ENCODE measurements around the gene SHB. TPM values are rescaled to one million over a fixed set of nuclear protein-coding genes. Genes with fewer than 3 reads are reported as not detected.

SHB gene
- total and polyA plus RNA-seq, 2 of the 8 experiments (the other 6 are each of a cell fraction or from before 2014, with no cell fraction given): 4.1 to 12.6 TPM

- H3K4me1 ChIP-seq (replicated peaks in 1 of 4; ENCODE audit: control insufficient read depth in 3 of 4, insufficient read depth in 4 of 4, low read length in 3 of 4): peaks cover 0 to 27% (median 13%) of the 10 kb centered on the region in 4 experiments; a peak in 5 of 7 replicates
- peak overlapping the region; percentile 52; the same call in 1 of the 2 replicates for H2BK5ac ChIP-seq (ENCODE audit: low read depth, low read length)
- no peak overlapping the region for H3K4me3 ChIP-seq (ENCODE audit: extremely low read depth in 1 of 4, insufficient read depth in 2 of 4, low read depth in 3 of 4, low read length in 4 of 4)
- no peak overlapping the region for H3K9ac ChIP-seq (replicated peaks in 1 of 4; ENCODE audit: extremely low read depth in 1 of 4, low read depth in 3 of 4, low read length in 3 of 4)
- H3K79me1 ChIP-seq (ENCODE audit: low read depth, low read length): no peaks in the 10 kb centered on the region; the same call in 1 of the 2 replicates
- no peak for FAIRE-seq
- no peak overlapping the region for H2AK5ac ChIP-seq (ENCODE audit: low read depth, low read length)
- no peaks in the 10 kb centered on the region for H3K9me3 ChIP-seq (ENCODE audit: insufficient read depth in 2 of 2, low read depth in 1 of 2, low read length in 1 of 2)
- no peak overlapping the region for H3K4ac ChIP-seq (replicated peaks; ENCODE audit: insufficient read length, low read depth, low read length)
- H3K27ac ChIP-seq (ENCODE audit: low read depth, low read length): no peak overlapping the region
- ChIA-PET CTCF (ENCODE audit: partially characterized antibody) (interaction anchor here (1.3 to 1.7 kb wide), 2 partner anchors 31 to 441 kb away, joined by 3 to 4 read pairs; no protein-coding TSS in a partner anchor), POLR2A (ENCODE audit: partially characterized antibody) (no interaction called here)
- no peak overlapping the region for H4K91ac ChIP-seq (replicated peaks; ENCODE audit: insufficient read length, low read length)
- no peak overlapping the region for H3K18ac ChIP-seq (ENCODE audit: extremely low read depth, low read length)
- H3K36me3 ChIP-seq (ENCODE audit: control insufficient read depth in 2 of 4, insufficient read depth in 4 of 4, low read length in 3 of 4): no peaks in the 10 kb centered on the region; a peak in 1 of 8 replicates
- no peak overlapping the region for H3K14ac ChIP-seq (ENCODE audit: insufficient read length)
- no peaks in the 10 kb centered on the region for H3K23me2 ChIP-seq (ENCODE audit: low read depth, low read length)
- no peak overlapping the region; the same call in 1 of the 2 replicates for H4K8ac ChIP-seq (ENCODE audit: extremely low read depth, insufficient read depth, low read length)
- no peaks in the 10 kb centered on the region for H3K79me2 ChIP-seq (ENCODE audit: control insufficient read depth in 1 of 2, insufficient read depth in 2 of 2, low read length in 2 of 2)
- 88% methylated on average over 13 of the region's 16 CpGs; no CpG with 5 or more reads in 1 of the 2 experiments for WGBS, 2 experiments (ENCODE audit: extremely low coverage in 1 of 2, insufficient coverage in 1 of 2, insufficient read length in 1 of 2, insufficient replicate concordance in 2 of 2, low coverage in 1 of 2, low lambda C conversion rate in 2 of 2, missing lambda C conversion rate in 1 of 2)
- H2BK12ac ChIP-seq (ENCODE audit: low read depth, low read length): no peak overlapping the region
- no peak overlapping the region for H4K5ac ChIP-seq (ENCODE audit: insufficient read length, low read depth, low read length)
- no peak overlapping the region for H3K23ac ChIP-seq (ENCODE audit: insufficient read length)
- H3K4me2 ChIP-seq (ENCODE audit: insufficient read depth in 1 of 2, low read depth in 2 of 2, low read length in 2 of 2): peak overlapping the region; percentile 15 to 18; a peak in 1 of 4 replicates
- H2BK120ac ChIP-seq (replicated peaks; ENCODE audit: low read depth, low read length): no peak overlapping the region
- H2AFZ ChIP-seq (ENCODE audit: low read length): no peak overlapping the region
- no peaks in the 10 kb centered on the region for H4K20me1 ChIP-seq (replicated peaks in 1 of 2; ENCODE audit: control insufficient read depth in 1 of 2, insufficient read depth in 2 of 2, low read length in 2 of 2)
- H3K27me3 ChIP-seq (replicated peaks in 1 of 4; ENCODE audit: control insufficient read depth in 3 of 4, extremely low read depth in 1 of 4, insufficient read depth in 3 of 4, low read length in 3 of 4): no peaks in the 10 kb centered on the region
- no peak overlapping the region for H2BK15ac ChIP-seq (ENCODE audit: low read length)
- DNase-seq (ENCODE audit: low read depth in 1 of 2, low spot score in 2 of 2): no peak
- no peak overlapping the region for H3K56ac ChIP-seq (replicated peaks; ENCODE audit: insufficient read length, low read depth, low read length)
- no peak for TF ChIP-seq KDM1A (IDR thresholded peaks at IDR 0.05; ENCODE audit: borderline replicate concordance, low read length)
- TF ChIP-seq RFX5 (IDR thresholded peaks at IDR 0.05; ENCODE audit: borderline replicate concordance, low read depth, low read length): no peak
- TF ChIP-seq SUZ12 (IDR thresholded peaks at IDR 0.05; ENCODE audit: low read length): no peak
- TF ChIP-seq ATF3 (IDR thresholded peaks at IDR 0.05; ENCODE audit: insufficient read depth, low read depth, low read length): no peak
- TF ChIP-seq GABPA (IDR thresholded peaks at IDR 0.05; ENCODE audit: borderline replicate concordance, insufficient read depth, low read length): no peak
- no peak for TF ChIP-seq E2F6 (IDR thresholded peaks at IDR 0.05)
- TF ChIP-seq CBX8 (IDR thresholded peaks at IDR 0.05; ENCODE audit: borderline replicate concordance, low read depth, low read length): no peak
- TF ChIP-seq KDM4A (IDR thresholded peaks at IDR 0.05; ENCODE audit: low read depth, low read length, severe bottlenecking): no peak
- no peak for TF ChIP-seq YY1 (IDR thresholded peaks at IDR 0.05; ENCODE audit: low read depth, low read length)
- no peak for TF ChIP-seq SP4 (IDR thresholded peaks at IDR 0.05; ENCODE audit: low read length)
- no peak for TF ChIP-seq RAD21 (IDR thresholded peaks at IDR 0.05 in 1 of 2, conservative IDR thresholded peaks at IDR 0.05 in 1 of 2; ENCODE audit: low read depth in 2 of 2, low read length in 2 of 2)
- no peak overlapping the region for H2BK20ac ChIP-seq (ENCODE audit: low read length)
Observed at GRCh38 chr9:37919246-37919955, 149.6 kb downstream of the SHB start.
